22Rv1 (cell line): ENCODE results near the gene SH3RF3.

Experiments used
- CTCF ChIP-seq: fragments of 450-650 bp; IDR thresholded peaks from 2 replicates; pipeline ENCODE4 v1.5.1; 2017; ENCODE audit warnings: mild to moderate bottlenecking
- ZFX ChIP-seq: fragments of 450-650 bp; IDR thresholded peaks from 2 replicates; pipeline ENCODE4 v1.6.1; 2017; ENCODE audit warnings: antibody characterized with exemption, borderline replicate concordance

- no peak for TF ChIP-seq CTCF
- TF ChIP-seq ZFX = no peak
Measured at GRCh38 chr2:109153005-109153784, 24.2 kb downstream of the SH3RF3 start.
